ENCODE measurements around the gene PTPRN2.

The PTPRN2 gene

DNA sequence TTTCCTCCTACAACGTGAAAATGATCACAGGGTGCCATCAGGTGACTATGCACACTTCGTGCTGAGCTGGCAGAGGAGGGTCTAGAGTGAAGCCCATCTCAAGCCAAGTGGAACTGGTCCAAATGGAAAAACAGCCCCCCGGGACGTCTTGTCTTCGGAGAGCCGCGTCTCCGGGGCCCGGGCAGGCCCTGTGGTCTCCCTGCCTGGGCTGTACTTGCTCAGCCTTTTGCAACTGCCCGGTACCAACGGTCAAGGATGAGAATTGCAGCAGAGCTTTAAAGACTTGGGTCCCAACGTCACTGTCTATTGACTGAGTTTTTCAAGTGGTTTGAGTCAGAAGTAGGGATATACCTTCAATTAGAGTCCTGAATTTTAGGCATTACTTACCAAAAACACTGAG is 315.5 kb downstream of the PTPRN2 start:
- DNase-seq: no peak

DNA sequence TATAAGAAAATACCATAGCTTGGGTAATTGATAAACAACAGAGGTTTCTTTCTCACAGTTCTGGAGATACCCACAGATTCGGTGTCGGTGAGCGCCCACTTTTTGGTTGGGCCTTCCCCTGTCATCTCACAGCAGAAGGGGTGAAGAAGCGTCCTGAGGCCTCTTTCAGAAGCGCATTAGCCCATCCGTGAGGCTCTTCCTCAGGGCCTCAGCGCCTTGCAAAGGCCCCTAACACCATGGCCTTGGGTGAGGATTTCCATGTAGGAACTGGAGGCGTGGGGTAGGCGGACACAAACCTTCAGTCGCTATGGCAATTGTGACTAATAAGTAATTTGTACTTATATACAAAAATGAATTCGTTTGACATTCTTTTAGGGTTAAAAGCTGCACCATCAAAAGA is 316.0 kb downstream of the PTPRN2 start:
- no peak for DNase-seq

DNA sequence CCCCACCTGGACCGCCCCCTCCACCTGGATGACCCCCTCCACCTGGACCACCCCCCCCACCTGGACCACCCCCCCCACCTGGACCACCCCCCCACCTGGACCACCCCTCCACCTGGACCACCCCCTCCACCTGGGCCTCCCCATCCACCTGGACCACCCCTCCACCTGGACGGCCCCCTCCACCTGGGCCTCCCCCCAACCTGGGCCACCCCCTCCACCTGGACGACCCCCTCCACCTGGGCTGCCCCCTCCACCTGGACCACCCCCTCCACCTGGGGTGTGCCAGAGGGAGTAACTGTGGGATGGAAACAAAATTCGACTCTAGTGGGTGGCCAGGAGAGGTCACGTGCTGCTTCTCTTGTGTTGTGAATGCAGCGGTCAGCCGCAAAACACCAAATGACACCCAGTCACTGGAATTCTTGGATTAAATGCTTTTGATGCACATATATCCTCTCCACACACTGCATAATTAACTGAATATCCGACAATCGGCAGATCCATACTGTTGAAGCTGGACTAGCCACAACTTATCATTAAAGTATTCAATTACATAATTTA is 316.7 kb downstream of the PTPRN2 start:
- no peak for DNase-seq

DNA sequence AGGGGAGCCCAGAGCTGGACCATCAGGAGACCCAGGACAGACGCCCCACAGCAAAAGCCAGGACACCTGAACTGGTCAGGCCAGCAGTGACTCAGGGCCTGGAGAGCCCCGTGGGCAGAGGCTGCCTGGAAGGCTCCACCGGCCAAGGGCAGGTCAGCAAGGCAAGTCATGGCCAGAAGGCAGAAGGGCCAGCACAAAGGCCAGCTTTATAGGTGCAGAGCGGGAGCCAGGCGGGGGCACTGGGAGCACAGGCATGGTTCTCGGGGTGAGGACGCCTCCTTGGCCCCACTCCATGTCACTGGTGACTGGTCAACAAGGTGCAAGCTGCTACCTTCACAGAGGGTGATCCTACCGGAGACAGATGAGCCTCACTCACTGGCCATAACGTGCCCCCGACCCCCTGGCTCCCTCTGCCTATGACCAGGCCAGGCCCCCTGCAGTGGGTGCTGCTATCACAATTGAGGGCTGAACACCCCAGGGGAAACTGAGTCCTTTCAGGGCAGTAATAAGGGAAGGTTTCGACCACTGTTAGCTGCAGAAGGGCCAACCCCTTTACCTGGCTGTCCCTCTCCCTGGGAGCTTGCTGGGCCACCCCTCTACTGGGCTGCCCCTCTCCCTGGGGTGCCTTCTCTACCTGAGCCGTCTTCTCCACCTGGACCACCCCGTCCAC is 317.4 kb downstream of the PTPRN2 start:
- DNase-seq: no peak

DNA sequence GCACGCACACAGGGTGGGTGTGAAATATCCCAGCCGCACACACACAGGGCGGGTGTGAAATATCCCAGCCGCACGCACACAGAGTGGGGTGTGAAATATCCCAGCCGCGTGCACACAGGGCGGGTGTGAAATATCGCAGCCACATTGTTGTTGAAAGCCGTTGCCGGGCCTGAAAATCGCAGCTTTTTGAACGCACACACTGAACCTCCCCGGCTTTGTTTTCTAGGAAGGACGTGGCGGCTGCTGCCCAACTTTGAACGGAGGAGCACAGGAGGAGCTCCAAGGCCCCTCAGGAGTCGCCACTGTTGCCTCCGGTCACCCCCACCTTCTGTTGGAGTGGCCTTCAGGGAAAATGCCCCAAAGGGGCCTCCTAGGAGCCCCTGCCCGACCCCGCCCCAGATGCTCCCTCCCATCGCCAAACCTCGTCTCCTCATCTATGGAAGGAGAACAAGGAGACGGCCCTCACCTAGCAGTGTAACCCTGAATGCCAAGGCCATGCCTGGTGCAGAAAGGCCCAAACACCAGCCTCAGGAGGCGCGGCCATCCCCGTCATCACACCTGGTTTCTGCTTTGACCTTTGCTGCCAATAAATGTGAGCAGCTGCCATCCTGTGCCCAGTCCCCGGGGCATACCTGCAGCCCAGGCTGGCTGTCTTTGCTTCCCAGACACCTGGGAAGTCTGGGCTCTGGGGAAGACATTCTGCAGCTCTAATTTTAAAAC is 318.6 kb downstream of the PTPRN2 start:
- DNase-seq: no peak

DNA sequence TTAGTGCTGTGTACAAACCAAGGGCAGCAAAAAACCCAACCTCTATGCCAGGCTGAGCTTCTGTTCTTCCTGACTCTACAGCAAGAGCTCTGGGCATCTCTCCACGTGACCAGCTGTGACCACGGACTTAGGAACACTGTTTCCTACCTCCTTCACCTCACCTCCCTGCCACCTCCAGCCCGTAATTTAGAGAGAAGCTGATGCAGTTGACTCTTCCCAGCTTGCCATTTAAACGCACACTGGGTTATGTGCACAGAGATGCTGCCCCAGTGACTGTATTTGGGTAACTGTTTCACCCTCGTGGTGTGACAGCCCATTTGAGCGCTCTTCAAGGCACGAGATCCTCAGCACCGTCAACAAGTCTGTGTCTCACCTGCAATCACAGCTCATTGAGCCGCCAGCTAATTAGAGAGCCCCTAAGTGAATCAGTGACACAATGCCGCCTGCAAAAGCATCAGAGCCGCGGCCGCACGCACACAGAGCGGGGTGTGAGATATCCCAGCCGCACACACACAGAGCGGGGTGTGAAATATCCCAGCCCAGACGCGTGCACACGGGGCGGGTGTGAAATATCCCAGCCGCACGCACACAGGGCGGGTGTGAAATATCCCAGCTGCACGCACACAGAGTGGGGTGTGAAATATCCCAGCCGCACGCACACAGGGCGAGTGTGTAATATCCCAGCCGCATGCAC is 319.7 kb downstream of the PTPRN2 start:
- DNase-seq: no peak

DNA sequence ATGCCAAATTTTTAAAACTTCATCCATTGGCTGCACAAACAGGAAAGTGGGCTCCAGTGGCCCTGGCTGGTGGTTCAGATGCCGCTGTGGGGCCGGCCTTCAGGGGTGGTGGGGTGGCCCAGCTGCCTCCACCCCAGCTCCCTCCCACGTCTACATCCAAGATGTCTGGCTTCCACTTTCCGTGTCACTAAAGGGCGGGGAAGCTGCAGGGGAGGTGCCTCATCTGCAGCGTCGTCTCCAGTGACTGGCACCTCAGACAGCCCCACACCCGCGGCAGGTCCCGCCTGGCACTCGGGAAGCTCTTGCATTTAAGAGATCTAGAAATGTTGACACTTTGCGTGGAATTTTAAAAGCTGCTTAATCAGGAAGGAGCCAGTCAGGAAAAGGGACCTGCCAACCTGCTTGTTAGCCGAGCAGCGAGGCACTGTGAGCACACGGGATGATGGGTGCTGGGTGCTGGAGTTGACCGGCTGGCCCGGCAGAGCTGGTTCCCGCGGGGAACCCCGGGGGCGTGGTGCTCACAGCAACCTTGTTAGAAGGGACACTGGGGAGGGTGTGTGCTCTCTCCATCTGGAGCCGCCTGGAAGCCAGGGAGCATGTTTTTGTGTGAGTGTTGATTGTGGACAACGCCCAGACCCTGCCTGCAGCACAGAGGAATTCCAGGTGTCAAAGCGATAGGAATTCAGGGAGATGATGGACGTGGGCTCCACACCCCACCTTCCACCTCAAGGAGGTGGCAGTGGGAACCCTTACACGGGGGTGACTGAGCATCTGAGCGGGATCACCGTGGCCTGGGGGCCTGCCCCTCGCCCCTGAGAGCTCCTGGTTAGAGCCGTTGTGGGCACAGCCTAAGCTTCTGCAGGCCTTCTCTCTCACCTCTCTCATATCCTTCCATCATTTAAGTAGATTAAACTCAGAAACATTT is 320.5 kb downstream of the PTPRN2 start:
- no peak for DNase-seq

DNA sequence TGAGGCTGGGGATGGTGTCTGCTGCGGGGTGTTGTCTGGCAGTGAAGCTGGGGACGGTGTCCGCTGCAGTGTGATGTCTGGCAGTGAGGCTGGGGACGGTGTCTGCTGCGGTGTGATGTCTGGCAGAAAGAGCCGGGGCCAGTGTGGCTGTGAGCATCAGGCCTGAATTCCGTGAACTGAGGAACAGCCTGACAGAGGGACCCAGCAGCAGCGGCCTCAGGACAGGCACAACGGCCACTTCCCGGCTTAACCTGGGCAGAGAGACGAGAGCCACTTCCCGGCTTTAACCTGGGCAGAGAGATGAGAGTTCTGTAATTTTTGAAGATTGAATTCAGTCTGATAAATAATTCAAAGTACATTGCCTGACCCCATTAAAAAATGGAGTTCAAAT is 321.2 kb downstream of the PTPRN2 start:
- no peak for DNase-seq

DNA sequence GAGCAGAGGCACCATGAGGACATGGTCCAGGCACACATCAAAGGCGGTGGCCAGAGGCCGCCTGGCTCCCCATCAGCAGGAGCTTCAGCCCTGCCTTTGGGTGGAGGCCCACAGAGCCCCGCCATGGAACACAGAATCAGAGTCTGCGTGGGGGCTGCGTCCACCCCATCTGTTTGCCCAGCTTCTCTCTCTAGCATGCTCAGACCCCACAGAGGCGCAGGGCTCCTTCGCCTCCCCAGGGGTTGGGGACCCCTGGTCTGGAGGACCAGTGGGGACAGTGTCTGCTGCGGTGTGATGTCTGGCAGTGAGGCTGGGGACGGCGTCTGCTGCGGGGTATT is 321.9 kb downstream of the PTPRN2 start:
- no peak for DNase-seq

DNA sequence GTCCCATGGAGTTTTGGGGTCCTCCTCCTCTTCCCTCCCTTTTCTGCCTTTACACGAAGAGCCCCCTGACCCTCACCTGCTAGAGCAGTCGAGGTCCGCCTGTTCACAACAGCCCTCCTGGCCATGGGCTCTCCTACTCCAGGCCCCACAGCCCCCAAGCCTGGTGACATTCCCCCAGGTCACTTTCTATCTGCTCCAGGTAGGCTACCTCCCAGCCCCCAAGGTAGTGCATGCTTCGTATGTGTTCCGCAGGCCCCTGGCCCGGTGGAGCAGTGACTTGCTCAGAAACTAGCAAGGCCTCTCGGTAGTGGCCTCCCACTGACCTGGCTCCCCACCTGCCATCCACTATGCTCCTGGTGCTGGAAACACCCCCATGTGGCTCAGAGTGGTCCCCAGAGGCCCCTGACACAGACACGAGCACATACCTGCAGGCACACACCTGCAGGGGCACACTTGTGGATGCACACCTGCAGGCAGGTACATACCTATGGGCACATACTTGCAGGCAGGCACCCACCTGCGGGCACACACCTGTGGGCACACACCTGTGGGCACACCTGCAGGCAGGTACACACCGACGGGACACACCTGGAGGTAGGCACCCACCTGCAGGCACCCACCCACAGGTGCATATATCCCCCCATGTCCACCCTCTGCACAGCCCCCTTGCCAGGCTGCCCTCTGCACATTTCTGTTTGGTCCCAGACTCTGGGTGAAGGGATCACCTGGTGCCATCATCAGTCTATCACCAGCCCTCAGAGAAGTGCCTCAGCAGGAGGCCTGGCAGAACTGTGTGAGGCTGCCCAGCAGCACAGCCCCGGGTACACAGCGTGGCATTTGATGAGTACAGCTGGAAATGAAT is 322.5 kb downstream of the PTPRN2 start:
- DNase-seq: no peak

DNA sequence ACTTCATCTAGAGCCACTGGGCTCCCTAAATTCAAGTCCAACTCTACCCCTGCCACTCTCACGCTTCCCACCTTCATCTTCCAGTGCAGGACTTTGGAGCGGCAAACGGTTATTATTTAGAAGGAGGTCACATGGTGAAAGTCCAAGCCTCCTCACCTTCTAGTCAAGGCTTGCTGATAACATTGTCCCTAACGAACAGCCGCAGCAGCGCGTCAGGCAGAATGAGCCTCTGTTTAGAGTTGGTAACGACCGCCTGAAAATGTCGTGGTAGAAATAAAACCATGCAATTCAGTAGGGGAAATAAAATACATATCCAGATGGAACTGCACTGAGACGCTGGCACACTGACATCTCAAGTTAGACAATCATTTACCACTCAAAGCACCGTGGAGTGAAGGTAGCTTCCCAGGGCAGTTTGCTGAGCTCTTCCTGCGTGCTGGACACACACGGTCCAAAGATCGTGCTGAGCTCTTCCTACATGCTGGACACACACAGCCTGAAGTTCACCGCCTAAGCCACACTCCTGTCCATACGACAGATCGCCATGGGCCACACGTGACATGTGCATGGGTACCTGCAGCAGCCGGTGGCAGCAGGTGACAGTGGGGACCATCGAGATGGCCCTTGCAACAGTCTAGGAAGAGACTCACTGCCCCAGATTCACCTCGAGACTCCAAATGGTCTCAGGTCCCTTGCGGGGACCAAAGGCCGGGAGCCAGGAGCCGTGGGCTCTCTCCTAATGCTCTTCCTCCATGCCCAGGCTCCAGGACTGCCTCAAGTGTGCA is 323.5 kb downstream of the PTPRN2 start:
- DNase-seq: no peak

DNA sequence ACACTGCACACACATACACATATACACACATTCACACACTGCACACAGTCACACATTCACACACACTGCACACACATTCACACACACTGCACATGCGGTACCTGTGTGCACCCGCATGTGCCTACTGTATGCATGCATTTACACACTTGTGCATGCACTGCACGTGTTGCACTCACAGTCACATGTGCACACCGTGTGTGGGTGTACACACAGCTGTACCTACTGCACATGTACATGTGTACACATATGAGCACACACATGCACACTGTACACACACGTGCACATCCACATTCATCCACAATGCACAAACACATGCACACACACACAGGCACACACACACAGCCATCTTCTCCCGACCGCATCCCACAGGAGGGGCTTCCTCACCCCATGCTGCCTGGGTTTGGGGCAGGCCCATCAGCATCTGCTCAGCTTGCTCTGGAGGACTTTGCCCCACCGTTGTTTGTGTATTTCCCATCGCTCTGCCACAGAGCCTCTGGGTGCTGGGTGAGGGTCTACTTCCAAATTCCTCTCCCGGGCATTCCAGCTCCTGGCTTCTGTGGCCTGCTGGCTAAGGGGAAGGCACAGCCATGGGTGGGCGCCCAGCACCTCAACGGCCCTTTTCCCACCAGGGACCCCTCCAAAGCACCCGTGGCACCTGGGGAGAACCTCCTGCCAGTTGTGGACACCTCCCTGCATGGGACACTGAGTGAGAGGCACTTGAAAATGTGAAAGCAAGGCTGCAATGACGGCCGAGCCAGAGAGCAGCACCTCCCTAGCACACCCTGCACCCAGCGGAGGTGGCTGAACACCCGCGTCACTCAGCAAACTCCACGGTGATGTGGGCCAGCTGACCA is 324.3 kb downstream of the PTPRN2 start:
- no peak for DNase-seq

DNA sequence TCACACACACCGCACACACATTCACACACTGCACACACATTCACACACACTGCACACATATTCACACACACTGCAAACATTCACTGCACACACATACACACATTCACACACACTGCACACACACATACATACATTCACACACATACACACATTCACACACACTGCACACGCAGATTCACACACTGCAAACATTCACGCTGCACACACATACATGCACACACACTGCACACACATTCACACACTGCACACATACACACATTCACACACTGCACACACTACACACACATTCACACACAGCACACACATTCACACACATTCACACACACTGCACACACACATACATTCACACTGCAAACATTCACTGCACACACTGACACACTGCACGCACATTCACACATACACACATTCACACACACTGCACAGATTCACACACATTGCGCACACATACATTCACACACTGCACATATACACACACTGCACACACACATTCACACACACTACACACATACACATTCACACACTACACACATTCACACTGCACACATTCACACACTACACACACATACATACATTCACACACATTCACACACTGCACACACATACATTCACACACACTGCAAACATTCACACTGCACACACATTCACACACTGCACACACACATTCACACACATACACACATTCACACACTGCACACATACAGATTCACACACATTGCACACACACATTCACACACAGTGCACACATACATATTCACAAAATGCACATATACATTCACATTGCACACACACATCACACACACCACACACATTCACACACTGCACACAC is 325.1 kb downstream of the PTPRN2 start:
- no peak for DNase-seq

DNA sequence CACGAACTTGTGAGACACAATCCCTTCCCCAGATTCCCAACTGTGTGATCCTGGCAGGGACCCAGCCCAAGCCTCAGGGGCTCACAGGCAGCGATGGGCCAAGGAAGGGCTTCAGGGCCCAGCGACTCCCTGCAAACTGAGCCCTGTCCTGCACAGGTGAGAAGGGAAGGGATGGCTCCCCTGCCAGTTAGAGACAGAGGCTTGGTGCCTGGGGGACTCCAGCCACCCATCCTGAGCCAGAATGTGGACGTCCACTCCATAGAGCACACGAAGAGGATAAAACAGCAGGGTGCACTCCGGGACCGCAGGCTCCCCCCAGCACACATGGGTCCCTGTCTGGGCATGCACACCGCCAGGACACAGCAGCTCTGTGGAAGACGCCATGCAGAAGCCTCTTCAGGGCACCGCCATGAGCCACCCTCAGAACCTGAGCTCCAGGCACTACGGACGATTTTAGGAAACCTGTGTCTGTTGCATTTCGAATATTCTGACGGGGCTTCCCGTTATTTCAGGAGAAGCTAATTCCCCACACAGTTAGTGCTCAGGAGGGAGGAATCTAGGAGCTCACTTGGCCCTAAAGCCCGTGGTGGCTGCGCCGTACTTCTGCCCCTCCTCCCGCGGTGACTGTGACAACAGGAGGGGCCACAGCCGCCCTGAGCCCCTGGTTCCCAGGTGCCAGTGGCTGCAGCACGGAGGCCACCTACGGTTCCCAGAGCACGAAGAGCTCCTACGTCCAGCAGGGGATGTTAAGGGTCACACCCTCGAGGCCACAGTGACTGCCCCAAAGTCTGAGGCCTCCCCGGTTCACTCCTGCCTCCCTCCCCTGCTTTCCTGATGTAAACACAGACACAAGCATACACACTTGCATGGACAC is 326.0 kb downstream of the PTPRN2 start:
- DNase-seq: no peak

DNA sequence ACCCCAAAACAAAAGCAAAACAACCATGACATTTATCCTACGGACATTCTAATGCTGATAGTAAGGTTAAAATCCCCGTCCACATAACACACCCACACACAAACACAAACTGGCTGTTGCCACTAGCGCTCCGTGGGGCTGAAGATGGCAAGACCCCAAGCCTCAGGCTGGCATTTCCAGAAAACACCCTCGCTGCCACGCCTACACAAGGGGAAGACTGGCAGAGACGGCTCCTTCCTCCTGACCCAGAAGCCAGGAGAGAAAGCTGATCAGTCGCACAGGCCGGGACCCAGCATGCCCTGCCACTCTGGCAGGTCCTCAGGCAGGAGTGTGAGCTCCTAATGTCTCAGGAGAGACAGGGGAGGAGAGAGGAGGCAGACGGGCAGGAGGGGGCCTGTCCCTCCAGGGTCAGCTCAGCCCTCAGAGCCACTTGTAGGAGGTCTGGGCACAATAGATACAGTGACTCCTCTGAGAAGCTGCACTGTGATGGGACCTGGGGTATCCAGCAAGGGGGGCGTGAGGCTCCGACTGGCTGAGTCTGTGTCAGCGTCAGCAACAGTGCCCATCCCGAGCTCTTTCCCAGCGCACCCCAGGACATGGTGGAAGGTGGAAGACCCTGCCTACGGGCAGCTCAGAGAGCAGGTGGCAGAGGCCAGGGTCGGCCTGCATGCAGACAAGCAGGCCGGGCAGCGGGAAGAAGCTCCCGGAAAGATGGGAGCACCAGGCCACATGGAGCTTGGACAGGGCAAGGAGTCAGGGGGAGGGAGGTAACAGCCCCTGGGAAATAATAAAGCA is 326.9 kb downstream of the PTPRN2 start:
- no peak for DNase-seq

DNA sequence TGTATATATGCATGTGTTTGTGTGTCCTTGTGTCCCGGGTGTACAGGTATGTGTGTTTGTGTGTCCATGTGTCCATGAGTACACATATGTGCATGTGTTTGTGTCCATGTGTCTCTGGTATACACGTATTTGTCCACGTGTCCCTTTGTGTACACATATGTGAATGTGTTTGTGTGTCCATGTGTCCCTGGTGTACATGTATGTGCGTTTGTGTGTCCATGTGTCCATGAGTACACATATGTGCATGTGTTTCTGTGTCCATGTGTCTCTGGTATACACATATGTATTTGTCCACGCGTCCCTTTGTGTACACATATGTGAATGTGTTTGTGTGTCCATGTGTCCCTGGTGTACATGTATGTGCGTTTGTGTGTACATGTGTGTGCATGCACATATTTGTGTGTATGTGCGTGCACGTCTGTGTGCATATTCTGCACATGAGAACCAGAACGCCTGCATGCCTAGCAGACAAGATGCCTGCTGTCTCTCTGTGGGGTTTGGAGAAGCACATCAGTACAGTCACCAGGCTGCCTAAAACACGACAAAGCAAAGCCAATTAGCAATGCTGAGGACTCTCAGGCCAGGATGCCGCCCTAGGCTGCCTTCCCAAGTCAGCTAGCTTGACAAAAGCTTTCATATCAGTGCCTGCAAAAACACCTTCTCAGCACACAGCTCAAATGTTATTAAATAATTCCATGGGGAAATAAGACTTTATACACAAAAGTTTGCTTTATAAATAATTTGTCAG is 327.8 kb downstream of the PTPRN2 start:
- no peak for DNase-seq
